ENCODE results near the gene VIPR2.

Gene VIPR2

DNA sequence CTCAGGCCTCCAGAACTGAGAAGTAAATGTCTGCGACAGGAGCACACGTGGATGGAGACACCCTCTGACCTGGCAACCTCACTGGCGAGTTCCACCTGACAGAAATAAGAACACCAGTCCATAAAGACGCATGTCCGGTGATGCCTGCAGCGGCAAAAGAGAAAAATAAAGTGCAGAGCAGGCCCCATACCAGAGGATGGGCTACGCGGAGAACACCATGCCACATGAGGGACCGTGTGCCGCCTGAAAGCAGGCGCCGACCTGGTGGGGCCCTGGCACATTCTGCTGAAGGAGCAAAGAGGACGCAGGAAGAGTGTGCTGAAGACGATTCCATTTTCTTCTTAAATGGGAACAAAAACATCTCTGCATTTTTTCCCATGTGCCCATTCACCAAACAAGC lies 105.0 kb downstream of the VIPR2 start:
- no peak overlapping the region for H3K4me3 Mint-ChIP-seq
- H3K27ac Mint-ChIP-seq, result no peak overlapping the region
- H3K9me3 Mint-ChIP-seq, result no peaks in the 10 kb centered on the region
- H3K27me3 Mint-ChIP-seq, result no peaks in the 10 kb centered on the region
- DNase-seq, result no peak
- no peaks in the 10 kb centered on the region for H3K4me1 Mint-ChIP-seq
- H3K36me3 Mint-ChIP-seq (ENCODE audit: low read depth), result no peaks in the 10 kb centered on the region
- no peak for ATAC-seq

DNA sequence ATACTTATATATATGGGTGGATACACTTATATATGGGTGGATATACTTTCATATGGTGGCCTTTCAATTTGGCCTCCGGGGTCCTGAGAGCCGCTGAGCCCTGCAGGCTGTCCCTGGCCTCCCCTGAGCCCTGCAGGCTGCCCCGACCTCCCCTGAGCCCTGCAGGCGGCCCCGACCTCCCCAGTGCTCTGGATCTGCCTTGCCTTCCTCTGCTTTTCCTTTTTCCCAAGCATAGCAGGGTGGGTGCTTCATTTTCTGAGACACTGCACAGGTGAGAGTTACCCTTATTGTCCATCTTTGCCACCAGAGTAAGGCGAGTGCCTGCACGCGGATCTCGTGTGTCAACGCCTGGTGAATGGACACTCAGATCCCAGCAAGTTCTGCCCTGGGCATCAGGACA lies 106.6 kb downstream of the VIPR2 start:
- Mint-ChIP-seq H3K4me3 (no peak overlapping the region), H3K27me3 (no peaks in the 10 kb centered on the region), H3K9me3 (no peaks in the 10 kb centered on the region), H3K4me1 (no peaks in the 10 kb centered on the region), H3K27ac (no peak overlapping the region), H3K36me3 (ENCODE audit: low read depth) (no peaks in the 10 kb centered on the region)
- no peak for ATAC-seq
- DNase-seq, result no peak

DNA sequence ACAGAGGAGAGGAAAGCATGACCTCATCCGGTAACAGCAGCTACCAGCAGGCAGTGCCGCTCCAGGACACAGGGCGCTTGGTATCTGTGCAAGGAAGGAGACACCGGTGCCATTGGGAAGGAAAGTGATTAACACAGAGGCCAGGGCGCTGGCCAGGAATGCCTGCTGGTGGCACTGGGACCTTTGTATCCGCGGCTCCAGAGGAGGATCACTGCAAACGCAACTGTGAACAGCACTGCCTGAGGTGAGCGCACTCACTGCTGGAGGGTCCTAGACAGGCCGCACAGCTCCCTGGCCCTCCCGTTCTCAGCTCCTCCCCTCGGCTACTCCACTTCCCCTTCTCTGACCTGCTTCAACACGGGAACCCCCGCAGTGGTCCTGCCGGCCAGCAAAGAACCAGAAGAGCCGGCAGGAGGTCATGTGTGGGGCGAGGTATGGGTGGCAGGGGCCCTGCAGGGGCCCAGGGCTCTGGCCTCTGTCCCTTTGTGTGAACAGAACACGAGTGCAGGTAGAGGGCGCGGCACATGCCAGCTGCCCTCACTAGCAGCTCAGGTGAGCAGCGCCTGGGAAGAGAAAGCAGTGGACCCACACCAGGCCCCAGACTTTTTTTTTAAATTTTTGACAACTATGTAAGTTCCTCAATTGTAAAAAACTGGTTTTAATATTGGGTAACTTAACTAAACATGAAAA lies 107.6 kb downstream of the VIPR2 start:
- no peaks in the 10 kb centered on the region for H3K9me3 Mint-ChIP-seq
- H3K27ac Mint-ChIP-seq, result no peak overlapping the region
- DNase-seq (no peak), ATAC-seq (no peak)
- H3K36me3 Mint-ChIP-seq (ENCODE audit: low read depth), result no peaks in the 10 kb centered on the region
- H3K4me3 Mint-ChIP-seq, result no peak overlapping the region
- no peaks in the 10 kb centered on the region for H3K27me3 Mint-ChIP-seq
- H3K4me1 Mint-ChIP-seq, result no peaks in the 10 kb centered on the region

DNA sequence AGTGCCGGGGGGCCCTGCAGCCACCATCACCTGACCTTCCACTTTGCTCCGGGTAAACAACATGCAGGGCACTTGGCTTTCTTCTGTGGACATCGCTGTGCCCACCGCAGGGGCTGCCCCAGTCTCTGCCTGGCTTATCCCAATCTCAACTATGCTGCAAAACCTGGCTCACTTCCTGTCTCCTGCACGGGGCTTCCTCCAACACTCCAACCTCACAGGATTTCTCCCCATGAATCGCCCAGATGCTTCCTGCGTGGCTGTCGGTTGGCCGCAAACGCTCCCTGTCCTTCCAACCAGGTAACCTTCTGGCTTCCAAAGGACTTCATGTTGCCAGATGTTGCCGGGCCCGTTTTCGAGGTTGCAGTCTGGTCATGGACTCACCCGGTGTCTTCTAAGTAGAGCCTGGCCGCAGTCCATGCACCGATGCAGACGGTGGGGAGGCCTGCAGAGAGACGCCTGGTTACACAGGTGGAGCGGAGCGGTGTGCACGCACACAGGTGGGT lies 109.0 kb downstream of the VIPR2 start:
- DNase-seq (no peak), ATAC-seq (no peak)
- no peaks in the 10 kb centered on the region for H3K36me3 Mint-ChIP-seq (ENCODE audit: low read depth)
- H3K27ac Mint-ChIP-seq, result no peak overlapping the region
- H3K4me1 Mint-ChIP-seq, result peaks cover 2% of the 10 kb centered on the region
- H3K9me3 Mint-ChIP-seq, result no peaks in the 10 kb centered on the region
- no peak overlapping the region for H3K4me3 Mint-ChIP-seq
- H3K27me3 Mint-ChIP-seq, result peaks cover 8% of the 10 kb centered on the region

DNA sequence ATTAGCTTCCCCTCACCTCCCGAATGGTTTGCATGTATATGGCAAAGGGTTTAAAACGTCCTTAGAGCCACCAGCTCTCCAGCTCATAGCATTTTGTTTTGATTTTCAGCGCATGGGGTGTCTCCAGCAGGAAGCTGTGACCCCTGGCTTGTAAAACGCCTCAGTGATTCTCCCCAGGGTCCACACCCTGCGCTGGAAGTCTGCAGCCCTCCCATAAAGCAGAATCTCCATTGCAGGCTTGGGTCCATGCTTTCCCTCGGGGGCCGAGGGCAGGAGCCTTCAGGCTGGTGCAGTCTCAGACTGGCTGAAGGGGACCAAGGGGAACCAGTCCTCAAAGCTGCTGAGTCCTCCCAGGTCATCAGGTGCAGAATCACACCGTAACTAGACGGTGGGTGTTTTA lies 109.7 kb downstream of the VIPR2 start:
- H3K36me3 Mint-ChIP-seq (ENCODE audit: low read depth), result no peaks in the 10 kb centered on the region
- DNase-seq, result no peak
- H3K9me3 Mint-ChIP-seq, result no peaks in the 10 kb centered on the region
- H3K27me3 Mint-ChIP-seq, result peaks cover 13% of the 10 kb centered on the region
- no peak for ATAC-seq
- H3K27ac Mint-ChIP-seq, result no peak overlapping the region
- H3K4me1 Mint-ChIP-seq, result peaks cover 2% of the 10 kb centered on the region
- H3K4me3 Mint-ChIP-seq, result no peak overlapping the region

DNA sequence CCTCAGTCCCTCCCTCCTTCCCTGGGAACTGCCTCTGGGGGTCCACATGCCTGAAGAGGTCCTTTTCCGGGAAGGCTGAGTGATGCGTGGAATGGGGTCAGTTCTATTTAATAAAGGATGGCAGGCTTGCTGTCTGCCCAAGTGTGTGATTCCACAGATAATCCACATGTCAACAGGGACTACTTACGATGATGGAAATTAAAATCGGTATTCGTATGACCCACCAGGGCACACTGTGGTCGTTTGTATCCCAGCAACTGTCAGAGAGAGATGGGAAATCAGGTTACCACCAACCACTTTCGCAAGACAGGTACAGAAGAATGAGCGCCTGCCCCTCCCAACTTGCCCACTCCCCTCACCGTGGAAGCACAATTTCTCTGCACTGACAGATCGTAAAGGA lies 110.3 kb downstream of the VIPR2 start:
- no peak for ATAC-seq
- Mint-ChIP-seq H3K27me3 (peaks cover 14% of the 10 kb centered on the region), H3K27ac (no peak overlapping the region), H3K4me1 (peaks cover 2% of the 10 kb centered on the region), H3K4me3 (no peak overlapping the region), H3K36me3 (ENCODE audit: low read depth) (no peaks in the 10 kb centered on the region), H3K9me3 (no peaks in the 10 kb centered on the region)
- no peak for DNase-seq

DNA sequence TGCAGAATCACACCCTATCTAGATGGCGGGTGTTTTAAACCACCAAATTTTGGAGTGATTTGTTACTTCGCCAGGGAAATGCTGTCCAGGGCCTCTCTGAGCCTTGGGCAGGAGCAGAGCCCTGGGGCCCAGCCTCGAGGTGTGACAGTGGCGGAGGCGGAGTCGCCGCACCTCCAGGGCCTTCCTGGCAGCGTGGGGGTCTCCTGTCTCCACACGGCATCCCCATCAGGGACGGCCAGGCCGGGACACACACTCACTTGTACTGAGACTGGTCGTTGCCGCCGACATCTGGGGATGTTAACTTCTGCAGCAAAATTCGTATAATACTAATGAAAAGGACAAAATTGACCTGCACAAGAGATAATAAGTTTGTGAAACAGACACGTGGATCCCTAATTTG lies 110.7 kb downstream of the VIPR2 start:
- peaks cover 2% of the 10 kb centered on the region for H3K4me1 Mint-ChIP-seq
- no peak overlapping the region for H3K27ac Mint-ChIP-seq
- H3K4me3 Mint-ChIP-seq, result no peak overlapping the region
- no peaks in the 10 kb centered on the region for H3K36me3 Mint-ChIP-seq (ENCODE audit: low read depth)
- ATAC-seq (no peak), DNase-seq (no peak)
- H3K9me3 Mint-ChIP-seq, result no peaks in the 10 kb centered on the region
- peaks cover 14% of the 10 kb centered on the region for H3K27me3 Mint-ChIP-seq

DNA sequence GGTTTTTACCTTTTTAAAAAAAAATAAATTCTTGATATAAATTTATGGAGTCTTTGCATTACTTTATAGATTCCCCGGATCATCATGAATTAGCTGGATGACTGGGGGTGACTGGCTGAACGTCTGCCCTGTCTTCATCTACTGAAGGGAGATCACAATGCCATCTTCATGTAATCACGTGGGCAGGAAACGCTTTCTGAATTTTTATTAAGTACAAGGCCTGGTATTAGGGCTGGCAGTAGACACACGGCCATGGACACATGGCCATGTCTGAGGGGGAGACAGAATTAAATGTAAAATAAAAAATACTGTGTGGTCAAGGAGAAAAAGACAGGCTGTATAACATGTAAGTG lies 111.2 kb downstream of the VIPR2 start:
- peaks cover 2% of the 10 kb centered on the region for H3K4me1 Mint-ChIP-seq
- ATAC-seq (no peak), DNase-seq (no peak)
- H3K27ac Mint-ChIP-seq, result no peak overlapping the region
- no peaks in the 10 kb centered on the region for H3K36me3 Mint-ChIP-seq (ENCODE audit: low read depth)
- no peaks in the 10 kb centered on the region for H3K9me3 Mint-ChIP-seq
- no peak overlapping the region for H3K4me3 Mint-ChIP-seq
- peaks cover 15% of the 10 kb centered on the region for H3K27me3 Mint-ChIP-seq

DNA sequence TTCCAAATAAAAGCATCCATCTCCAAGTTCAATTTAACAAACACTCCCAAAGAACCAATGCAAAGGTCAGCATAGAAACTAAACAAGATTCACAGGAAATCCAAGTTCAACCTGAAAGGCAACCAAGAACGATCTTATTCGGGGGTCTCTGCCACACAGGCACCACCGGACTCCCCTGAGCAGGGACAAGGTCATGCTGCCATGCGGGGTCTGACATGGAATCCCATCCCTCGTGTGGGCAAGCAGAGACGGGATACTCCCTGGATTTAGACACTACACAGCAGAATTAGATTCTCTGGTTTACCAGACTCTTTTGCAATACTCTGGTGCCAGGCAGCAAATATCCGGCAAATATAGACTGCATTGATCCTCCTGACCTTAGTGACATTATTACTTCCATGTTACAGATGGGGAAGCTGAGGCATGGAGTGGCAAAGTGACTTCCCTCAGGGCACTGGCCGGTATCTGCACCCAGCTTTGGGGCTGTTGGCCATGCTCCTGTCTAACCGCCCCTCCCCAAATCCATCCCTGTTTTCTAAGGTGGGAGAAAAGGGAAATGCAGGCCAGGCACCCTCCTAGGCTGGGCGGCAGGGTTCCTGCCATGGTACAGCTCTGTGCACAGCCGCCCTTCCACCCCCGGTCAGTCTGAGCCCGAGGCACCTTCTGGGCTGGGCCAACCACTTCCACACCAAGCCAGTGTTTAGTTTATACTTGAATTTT lies 111.8 kb downstream of the VIPR2 start:
- Mint-ChIP-seq H3K4me1 (peaks cover 2% of the 10 kb centered on the region), H3K27me3 (peaks cover 15% of the 10 kb centered on the region), H3K27ac (no peak overlapping the region), H3K9me3 (no peaks in the 10 kb centered on the region), H3K4me3 (no peak overlapping the region), H3K36me3 (ENCODE audit: low read depth) (no peaks in the 10 kb centered on the region)
- ATAC-seq (no peak), DNase-seq (no peak)

DNA sequence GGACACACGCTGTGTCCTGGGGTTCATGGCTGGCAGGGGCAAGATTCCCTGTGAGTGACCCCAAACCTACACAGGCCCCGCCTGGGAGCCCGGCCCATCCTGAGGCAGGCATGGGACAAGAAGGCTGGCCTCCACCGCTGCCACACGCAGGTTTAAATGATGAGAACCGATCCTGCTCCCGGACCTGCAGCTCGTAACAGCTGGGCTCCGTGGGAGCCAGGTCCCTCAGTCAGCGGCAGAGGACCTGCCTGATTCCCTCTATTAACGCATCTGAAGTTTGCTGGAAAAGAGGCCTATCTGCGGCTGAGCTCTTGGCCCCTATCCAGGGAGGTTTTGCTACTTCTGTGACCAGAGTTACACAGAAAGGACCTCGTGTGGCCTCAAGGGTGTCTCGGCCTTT lies 112.3 kb downstream of the VIPR2 start:
- peaks cover 15% of the 10 kb centered on the region for H3K27me3 Mint-ChIP-seq
- H3K36me3 Mint-ChIP-seq (ENCODE audit: low read depth), result no peaks in the 10 kb centered on the region
- no peaks in the 10 kb centered on the region for H3K9me3 Mint-ChIP-seq
- H3K27ac Mint-ChIP-seq, result no peak overlapping the region
- DNase-seq, result no peak
- H3K4me3 Mint-ChIP-seq, result no peak overlapping the region
- H3K4me1 Mint-ChIP-seq, result peaks cover 2% of the 10 kb centered on the region
- ATAC-seq, result no peak

DNA sequence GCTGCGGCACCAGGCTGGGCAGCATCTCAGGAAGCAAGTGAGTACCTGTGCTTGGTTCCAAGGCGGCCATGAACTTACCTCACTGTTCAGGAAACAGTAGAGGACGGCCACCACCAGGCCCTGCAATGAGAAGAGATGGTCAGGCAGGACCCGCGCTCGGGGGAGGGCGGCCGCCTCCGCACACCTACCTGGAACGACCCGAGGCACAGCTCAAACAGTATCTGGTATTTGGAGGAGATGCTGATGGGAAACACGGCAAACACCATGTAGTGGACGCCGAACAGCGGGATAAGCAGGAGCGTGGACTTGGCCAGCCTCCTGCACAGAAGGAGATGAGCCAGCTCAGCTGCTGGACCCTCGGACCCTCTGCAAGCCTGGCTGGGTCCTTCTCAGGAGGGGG lies 112.9 kb downstream of the VIPR2 start:
- DNase-seq (no peak), ATAC-seq (no peak)
- H3K36me3 Mint-ChIP-seq (ENCODE audit: low read depth), result no peaks in the 10 kb centered on the region
- H3K27me3 Mint-ChIP-seq, result peaks cover 19% of the 10 kb centered on the region
- no peak overlapping the region for H3K4me3 Mint-ChIP-seq
- no peaks in the 10 kb centered on the region for H3K9me3 Mint-ChIP-seq
- peaks cover 2% of the 10 kb centered on the region for H3K4me1 Mint-ChIP-seq
- H3K27ac Mint-ChIP-seq, result no peak overlapping the region

DNA sequence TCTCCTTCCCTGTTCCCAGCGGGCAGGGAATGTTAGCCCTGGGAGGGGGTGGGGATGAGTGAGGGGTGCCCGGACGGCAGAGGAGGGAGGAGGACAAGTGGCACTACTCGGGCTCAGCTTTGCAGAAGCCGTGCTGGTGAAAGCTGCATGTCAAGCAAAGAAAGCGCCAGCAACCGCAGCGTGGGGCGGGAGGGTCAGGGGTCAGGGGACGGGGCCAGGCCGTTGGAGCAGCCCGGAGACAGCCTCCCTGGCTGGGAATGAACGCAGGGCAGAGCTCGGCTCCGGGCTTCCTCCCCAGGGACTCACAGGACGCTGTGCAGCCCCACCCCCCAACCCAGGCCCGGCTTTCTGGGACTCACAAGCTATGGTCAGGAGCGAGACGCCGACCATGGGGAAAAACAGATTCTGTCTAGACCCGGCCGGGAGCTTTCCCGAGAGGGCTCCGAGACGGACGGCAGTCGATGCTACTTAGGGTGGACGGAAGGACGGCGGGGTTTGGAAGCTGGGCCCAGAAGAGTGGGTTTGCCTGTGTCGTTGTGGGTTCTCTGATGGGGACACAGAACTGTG lies 113.4 kb downstream of the VIPR2 start:
- ATAC-seq, result no peak
- Mint-ChIP-seq H3K36me3 (ENCODE audit: low read depth) (no peaks in the 10 kb centered on the region), H3K4me1 (peaks cover 4% of the 10 kb centered on the region), H3K27ac (no peak overlapping the region), H3K9me3 (no peaks in the 10 kb centered on the region), H3K27me3 (peaks cover 22% of the 10 kb centered on the region), H3K4me3 (no peak overlapping the region)
- no peak for DNase-seq

DNA sequence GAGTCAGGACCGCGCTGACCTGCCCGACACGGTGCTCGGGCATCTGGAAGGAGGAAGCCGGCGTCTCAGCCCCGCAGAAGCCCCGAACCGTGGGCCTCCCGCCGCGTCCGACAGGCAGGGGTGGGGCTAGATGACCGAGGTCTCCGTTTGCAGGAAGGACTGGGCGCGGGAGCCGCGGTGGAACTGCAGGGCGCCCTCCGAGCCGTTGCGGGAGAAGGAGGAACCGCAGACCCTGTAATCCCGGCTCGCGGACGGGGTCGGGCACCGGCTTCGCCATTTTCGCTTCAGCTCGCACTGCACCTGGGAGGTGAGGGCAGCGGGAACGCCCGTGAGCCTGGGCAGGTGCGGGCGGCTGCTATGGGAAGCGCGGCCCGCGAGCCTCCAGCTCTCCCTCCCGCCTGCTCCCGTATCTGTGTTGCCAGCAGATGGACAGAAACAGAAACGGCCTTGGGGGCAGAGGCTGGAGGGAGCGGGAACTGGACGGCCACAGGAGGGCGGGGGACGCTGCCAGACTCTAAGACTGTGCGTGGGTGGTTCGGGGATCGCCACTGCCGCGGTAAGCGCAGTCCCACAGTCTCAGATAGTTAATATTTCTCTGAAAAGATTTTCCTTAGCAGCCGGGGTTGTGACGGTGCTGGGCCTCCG lies 114.1 kb downstream of the VIPR2 start:
- H3K27ac Mint-ChIP-seq, result no peak overlapping the region
- DNase-seq, result peak; percentile 26
- peak overlapping the region; percentile 8 for H3K4me3 Mint-ChIP-seq
- peaks cover 4% of the 10 kb centered on the region for H3K4me1 Mint-ChIP-seq
- no peaks in the 10 kb centered on the region for H3K36me3 Mint-ChIP-seq (ENCODE audit: low read depth)
- peaks cover 22% of the 10 kb centered on the region for H3K27me3 Mint-ChIP-seq
- no peak for ATAC-seq
- H3K9me3 Mint-ChIP-seq, result no peaks in the 10 kb centered on the region

DNA sequence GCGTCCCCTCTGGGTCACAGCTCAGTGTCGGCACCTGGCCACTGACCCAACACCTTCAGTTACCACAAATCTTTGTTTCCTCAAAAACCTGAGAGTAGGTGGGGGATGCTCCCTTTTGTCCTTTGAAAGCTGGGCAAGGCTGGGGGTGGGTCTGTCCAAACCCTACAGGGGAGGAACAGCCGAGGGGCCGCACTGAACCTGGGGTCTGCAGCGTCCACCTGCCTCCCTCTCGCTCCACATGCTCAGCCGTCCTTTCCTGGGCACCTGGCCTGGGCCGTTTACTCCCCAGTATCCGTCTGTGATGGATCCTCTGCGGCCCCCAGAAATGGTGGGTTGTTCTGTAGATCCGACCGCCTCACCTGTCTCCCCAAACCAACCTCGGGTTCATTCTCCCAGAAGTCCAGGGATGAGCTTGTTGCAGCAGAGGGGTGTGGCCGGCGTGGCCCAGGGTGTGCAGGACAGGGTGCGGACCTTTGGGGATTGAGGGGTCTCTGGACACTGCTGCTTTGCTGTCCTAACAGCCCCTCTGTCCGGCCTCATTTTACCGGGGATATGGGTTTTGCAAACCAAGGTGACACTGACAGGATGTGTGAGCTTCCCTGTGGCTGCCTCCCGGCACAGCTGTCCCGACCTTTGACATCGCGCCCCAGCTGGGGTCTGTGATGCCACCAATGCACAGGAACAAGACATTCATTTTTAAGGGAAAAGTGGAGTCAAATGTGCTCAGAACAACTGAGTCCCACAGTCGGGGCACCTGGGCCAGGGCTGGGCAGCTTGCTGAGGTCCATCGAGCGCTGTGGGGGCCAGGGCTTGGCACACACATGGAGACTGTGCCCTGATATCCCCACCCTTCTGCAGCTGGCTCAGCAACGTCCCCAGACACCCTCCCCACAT lies 115.9 kb downstream of the VIPR2 start:
- peaks cover 4% of the 10 kb centered on the region for H3K4me1 Mint-ChIP-seq
- no peak for DNase-seq

More for the DNA sequence above, 115.9 kb downstream of the VIPR2 start:
- H3K36me3 Mint-ChIP-seq (ENCODE audit: low read depth), result no peaks in the 10 kb centered on the region
- no peak for ATAC-seq
- no peaks in the 10 kb centered on the region for H3K9me3 Mint-ChIP-seq
- H3K27me3 Mint-ChIP-seq, result peaks cover 28% of the 10 kb centered on the region
- H3K27ac Mint-ChIP-seq, result no peak overlapping the region
- H3K4me3 Mint-ChIP-seq, result no peak overlapping the region
